Adrenal gland (tissue), 5 donors: ENCODE results near the gene SERPINA4.

ENCODE experiments used
- CTCF ChIP-seq, 6 experiments: fragments of 450-650 bp in 4 of 6; fragments of 200-600 bp in 2 of 6; sonication (generic) in 1 of 6; IDR thresholded peaks; 1 replicate in 5 of 6; 2 replicates in 1 of 6; pipeline versions ENCODE4 v1.5.1 to v1.8.0; 2016 to 2021; ENCODE audit warnings: antibody characterized with exemption in 6 of 6, mild to moderate bottlenecking in 2 of 6, moderate library complexity in 1 of 6
- POLR2A ChIP-seq, 2 donors: fragments of 450-650 bp; IDR thresholded peaks; one replicate each; pipeline ENCODE4 v1.6.1; 2017; ENCODE audit warnings: antibody characterized with exemption in 2 of 2, mild to moderate bottlenecking in 2 of 2, moderate library complexity in 1 of 2
- donor health status: DM: no; HTN: no; CAD: no.

- no peak for TF ChIP-seq CTCF (IDR thresholded peaks at IDR 0.05)
- no peak for TF ChIP-seq POLR2A (IDR thresholded peaks at IDR 0.05)
Observed at GRCh38 chr14:94615254-94615653, 54.0 kb downstream of the SERPINA4 start.
